Measurements from ENCODE around the gene HTR2C.
"Not testable (repeated sequence)": the region's sequence is repeated elsewhere in the genome, so short reads cannot be mapped to it uniquely, and the experiment has no call there.

HTR2C gene

GRCh38 chrX:114619874-114620273 lies 36.0 kb downstream of the HTR2C start:
- no peak overlapping the region for H3K4me3 ChIP-seq (ENCODE audit: low read depth, low read length)
- TF ChIP-seq, protein P1, sequence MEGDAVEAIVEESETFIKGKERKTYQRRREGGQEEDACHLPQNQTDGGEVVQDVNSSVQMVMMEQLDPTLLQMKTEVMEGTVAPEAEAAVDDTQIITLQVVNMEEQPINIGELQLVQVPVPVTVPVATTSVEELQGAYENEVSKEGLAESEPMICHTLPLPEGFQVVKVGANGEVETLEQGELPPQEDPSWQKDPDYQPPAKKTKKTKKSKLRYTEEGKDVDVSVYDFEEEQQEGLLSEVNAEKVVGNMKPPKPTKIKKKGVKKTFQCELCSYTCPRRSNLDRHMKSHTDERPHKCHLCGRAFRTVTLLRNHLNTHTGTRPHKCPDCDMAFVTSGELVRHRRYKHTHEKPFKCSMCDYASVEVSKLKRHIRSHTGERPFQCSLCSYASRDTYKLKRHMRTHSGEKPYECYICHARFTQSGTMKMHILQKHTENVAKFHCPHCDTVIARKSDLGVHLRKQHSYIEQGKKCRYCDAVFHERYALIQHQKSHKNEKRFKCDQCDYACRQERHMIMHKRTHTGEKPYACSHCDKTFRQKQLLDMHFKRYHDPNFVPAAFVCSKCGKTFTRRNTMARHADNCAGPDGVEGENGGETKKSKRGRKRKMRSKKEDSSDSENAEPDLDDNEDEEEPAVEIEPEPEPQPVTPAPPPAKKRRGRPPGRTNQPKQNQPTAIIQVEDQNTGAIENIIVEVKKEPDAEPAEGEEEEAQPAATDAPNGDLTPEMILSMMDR (IDR thresholded peaks at IDR 0.05; ENCODE audit: low read depth, low read length), result 0 out of 2 replicates have a peak, but pooled peaks have one; percentile 20

GRCh38 chrX:114626323-114626722 lies 42.4 kb downstream of the HTR2C start:
- TF ChIP-seq, protein P1 (IDR thresholded peaks at IDR 0.05; ENCODE audit: low read depth, low read length), result no peak
- H3K4me3 ChIP-seq (ENCODE audit: low read depth, low read length), result no peak overlapping the region

DNA sequence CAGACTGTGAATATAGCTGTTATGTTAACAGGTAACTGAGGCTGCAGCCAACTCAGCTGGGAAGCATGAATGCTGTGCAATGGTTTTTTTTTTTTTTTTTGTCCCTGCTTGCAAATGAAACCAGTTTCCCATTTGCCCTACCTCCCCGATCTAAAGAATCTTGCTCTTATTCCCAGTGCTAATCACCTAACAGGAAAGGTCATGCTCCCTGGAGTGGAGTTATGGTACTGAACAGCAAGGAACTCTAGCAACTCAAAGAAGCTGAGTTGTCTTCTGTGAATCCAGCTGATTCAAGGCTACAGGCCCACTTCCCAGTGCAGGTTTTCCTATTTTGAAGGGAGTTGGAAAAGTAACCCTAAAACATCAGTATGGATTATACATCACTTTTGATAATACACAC lies 52.1 kb downstream of the HTR2C start:
- TF ChIP-seq, protein P1 (IDR thresholded peaks at IDR 0.05; ENCODE audit: low read depth, low read length), result no peak
- H3K4me3 ChIP-seq (ENCODE audit: low read depth, low read length), result no peak overlapping the region

DNA sequence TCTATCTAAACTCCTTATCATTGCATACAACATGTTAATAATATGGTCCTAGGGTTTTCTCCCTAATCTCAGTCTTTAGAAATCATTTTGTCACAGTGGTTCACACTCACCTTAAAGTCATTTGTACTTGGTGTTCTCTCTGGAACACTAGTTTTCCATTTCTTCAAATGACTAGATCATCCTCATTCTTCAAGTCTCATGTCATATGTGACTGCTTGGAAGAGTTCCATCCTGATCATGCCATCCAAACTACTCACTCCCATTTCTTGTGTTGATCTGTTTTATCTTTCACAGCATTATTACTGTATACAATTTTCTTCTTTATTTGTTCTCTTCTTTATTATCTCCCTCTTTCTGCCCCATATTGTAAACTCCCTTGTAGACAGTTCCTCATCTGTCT lies 66.5 kb downstream of the HTR2C start:
- no peak overlapping the region for H3K4me3 ChIP-seq (ENCODE audit: low read depth, low read length)
- TF ChIP-seq, protein P1 (IDR thresholded peaks at IDR 0.05; ENCODE audit: low read depth, low read length), result no peak

- no peak overlapping the region for H3K4me3 ChIP-seq (ENCODE audit: low read depth, low read length)
- TF ChIP-seq, protein P1 (IDR thresholded peaks at IDR 0.05; ENCODE audit: low read depth, low read length), result no peak
These were observed 91.5 kb downstream of the HTR2C start for GRCh38 chrX:114675365-114675764.

DNA sequence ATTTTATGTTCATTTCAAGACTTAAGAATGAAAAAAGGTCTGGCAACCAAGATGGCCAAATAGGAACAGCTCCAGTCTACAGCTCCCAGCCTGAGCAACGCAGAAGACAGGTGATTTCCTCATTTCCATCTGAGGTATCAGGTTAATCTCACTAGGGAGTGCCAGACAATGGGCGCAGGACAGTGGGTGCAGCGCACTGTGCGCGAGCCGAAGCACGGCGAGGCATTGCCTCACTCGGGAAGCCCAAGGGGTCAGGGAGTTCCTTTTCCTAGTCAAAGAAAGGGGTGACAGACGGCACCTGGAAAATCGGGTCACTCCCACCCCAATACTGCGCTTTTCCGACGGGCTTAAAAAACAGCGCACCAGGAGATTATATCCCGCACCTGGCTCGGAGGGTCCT lies 116.6 kb downstream of the HTR2C start:
- H3K4me3 ChIP-seq (ENCODE audit: low read depth, low read length), result not testable (repeated sequence)

GRCh38 chrX:114709406-114709805 lies 125.5 kb downstream of the HTR2C start:
- TF ChIP-seq, protein P1 (IDR thresholded peaks at IDR 0.05; ENCODE audit: low read depth, low read length), result no peak
- no peak overlapping the region for H3K4me3 ChIP-seq (ENCODE audit: low read depth, low read length)

DNA sequence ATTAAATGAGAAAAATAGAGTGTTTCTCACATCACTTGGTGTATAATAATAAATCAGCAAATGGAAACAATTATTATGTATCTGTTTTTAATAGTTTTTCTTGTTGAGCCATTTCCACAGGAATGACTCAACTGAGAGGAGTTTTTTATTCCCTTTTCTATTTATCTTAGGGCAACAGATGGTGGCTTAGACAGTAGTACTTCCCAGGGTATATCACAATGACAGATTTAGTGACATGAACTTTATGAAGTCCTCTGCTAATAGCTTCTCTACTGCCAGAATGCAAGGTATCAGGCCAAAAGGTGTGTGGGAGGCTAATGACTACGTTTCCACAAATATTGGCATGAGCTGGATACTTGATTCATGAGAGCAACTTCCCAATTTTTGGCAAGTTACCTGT lies 126.7 kb downstream of the HTR2C start:
- TF ChIP-seq, protein P1 (IDR thresholded peaks at IDR 0.05; ENCODE audit: low read depth, low read length), result no peak
- no peak overlapping the region for H3K4me3 ChIP-seq (ENCODE audit: low read depth, low read length)

Measured in WI38 (cell line).